HG03571 (cell line): Measurements from ENCODE around the gene TNRC6C.

Experiments
- ATAC-seq: cut with Tn5 transposase; IDR thresholded peaks from one replicate; pipeline ENCODE4 v1.9.1; 2021; ENCODE audit not compliant: unreplicated experiment

The TNRC6C gene, protein sequence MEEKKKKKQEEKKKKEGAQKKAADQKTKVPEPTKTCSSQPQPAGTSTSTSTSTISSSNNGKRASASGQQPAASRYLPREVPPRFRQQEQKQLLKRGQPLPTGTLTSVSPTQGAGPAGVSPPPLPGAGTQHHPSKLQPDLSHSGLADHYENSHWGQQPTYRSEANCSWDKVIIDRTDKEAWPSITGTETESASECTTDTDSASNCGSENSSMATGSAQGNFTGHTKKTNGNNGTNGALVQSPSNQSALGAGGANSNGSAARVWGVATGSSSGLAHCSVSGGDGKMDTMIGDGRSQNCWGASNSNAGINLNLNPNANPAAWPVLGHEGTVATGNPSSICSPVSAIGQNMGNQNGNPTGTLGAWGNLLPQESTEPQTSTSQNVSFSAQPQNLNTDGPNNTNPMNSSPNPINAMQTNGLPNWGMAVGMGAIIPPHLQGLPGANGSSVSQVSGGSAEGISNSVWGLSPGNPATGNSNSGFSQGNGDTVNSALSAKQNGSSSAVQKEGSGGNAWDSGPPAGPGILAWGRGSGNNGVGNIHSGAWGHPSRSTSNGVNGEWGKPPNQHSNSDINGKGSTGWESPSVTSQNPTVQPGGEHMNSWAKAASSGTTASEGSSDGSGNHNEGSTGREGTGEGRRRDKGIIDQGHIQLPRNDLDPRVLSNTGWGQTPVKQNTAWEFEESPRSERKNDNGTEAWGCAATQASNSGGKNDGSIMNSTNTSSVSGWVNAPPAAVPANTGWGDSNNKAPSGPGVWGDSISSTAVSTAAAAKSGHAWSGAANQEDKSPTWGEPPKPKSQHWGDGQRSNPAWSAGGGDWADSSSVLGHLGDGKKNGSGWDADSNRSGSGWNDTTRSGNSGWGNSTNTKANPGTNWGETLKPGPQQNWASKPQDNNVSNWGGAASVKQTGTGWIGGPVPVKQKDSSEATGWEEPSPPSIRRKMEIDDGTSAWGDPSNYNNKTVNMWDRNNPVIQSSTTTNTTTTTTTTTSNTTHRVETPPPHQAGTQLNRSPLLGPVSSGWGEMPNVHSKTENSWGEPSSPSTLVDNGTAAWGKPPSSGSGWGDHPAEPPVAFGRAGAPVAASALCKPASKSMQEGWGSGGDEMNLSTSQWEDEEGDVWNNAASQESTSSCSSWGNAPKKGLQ (N-terminal part only)

DNA sequence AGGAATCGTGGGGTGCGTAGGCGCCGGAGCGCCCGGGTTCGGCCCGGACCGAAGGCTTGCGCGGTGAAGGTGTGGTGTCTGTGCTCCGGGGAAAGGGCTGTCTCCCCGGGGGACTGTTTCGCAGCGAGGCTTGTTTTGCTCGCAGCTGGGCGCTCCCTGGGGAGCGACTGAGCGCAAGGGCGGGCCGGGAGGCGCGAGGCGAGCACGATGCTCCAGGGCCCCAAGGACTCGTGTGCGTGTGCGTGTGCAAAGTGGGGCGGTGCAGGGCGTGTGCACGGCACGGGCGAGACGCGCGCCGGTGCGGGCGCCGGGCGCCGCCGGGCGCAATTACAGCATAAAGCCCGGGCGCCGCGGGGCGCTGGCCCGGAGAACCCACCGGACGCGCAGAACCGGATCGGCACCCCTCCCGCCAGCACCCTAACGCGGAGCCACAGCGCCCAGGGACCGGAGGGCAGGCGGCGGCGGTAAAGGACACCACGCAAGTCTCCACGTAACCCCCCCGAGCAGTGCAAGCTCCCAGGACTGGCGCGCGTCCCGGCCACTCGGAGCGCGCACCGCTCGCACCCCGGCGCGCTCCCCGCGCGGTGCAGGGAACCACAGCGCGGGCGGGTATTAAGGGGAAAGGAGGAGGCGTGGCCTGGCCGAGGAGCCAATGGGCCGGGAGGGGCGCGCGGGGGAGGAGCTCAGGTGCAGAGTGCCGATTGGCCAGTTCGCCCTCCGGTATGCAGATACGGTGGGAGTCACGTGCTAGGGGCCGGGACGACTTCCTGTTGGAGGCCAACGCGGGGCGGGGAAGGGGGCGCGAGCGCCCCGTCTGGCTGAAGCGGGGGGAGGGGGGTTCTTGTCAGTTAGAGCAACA, at the start of gene TNRC6C:
Gene TNRC6C, plus strand, starts transcription at position 847 of the 859 bp plus-strand sequence. CDS start 45,504 bp downstream, outside the sequence.
- peak; percentile 66 for ATAC-seq

DNA sequence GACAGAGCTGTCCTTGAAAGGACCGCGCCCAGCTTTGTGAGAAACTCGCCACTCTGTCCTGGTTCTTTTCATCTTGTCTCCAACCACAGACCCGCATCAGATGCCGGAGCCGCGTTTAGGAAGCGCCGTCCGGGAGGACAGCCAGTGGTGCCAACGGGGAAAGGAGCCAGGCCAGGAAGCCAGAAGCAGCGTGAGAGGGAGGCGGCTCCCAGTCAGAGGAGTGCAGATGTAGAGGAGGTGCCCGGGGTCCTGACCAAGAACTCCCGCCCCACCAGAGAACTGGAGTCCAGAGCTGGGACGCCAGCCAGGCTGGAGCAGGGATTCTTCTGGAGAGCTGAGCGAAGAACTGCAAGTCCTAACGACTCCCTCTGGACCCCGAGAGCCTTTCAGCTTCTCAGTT, 49.3 kb upstream of the TNRC6C start:
- ATAC-seq = no peak

- no peak for ATAC-seq
Observed at GRCh38 chr17:77909816-77910215, 48.7 kb upstream of the TNRC6C start.

GRCh38 chr17:77914385-77915254, 43.9 kb upstream of the TNRC6C start:
- ATAC-seq = no peak

DNA sequence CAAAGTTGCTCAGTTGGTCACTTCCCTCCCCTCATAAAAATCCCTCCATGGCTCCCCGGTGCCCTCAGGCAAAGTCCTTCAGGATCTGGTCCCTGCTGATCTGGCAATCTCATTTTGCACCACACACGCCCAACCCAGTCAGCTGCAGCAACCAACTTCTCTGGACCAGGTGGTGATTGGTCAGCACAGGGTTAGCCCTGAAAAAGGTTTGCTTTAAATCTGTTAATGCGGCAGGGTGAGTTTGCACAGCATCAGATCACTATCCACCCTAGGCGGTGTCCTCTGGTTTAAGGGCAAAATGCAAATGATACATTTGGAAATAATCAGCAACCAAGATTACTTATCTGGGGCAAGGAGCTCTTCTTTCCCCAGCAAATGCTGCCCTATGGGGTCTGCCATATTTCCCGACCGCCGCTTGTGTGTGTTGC, 42.9 kb upstream of the TNRC6C start:
- no peak for ATAC-seq

- ATAC-seq = no peak
Observed at GRCh38 chr17:77916264-77916663, 42.2 kb upstream of the TNRC6C start.

- no peak for ATAC-seq
Observed at GRCh38 chr17:77916703-77917481, 41.6 kb upstream of the TNRC6C start.

GRCh38 chr17:77919276-77919675, 39.2 kb upstream of the TNRC6C start:
- no peak for ATAC-seq

GRCh38 chr17:77923135-77923534, 35.4 kb upstream of the TNRC6C start:
- ATAC-seq = no peak

GRCh38 chr17:77923776-77924513, 34.6 kb upstream of the TNRC6C start:
- ATAC-seq = no peak

DNA sequence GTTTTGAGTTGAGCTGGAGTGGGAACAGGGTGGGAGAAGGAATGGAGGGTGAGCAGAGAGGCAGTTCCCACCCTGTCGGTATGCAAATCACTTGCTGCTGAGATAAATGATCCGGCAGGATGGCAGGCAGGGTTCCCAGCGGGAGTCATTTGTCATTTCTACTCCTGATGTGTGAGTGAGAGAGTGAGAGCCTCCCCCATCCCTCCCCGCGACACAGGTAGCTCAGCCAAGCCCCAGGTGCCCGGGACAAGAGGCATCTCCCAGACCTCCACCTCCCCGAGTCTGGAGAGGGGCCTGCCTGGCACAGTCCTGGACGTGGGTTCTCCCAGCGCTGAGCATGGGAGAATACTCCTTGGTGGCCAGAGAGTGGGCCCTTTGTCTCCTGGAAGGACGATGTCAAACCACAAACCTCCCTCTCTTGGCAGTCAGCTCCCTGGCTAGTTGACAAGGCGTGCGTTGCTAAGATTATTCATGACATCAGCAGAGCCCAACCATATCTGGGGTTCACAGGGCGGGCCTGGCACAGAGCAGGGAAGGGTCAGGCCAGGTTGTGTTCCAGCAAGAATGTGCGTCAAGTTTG, 33.7 kb upstream of the TNRC6C start:
- no peak for ATAC-seq

- no peak for ATAC-seq
Observed at GRCh38 chr17:77925831-77926543, 32.5 kb upstream of the TNRC6C start.

DNA sequence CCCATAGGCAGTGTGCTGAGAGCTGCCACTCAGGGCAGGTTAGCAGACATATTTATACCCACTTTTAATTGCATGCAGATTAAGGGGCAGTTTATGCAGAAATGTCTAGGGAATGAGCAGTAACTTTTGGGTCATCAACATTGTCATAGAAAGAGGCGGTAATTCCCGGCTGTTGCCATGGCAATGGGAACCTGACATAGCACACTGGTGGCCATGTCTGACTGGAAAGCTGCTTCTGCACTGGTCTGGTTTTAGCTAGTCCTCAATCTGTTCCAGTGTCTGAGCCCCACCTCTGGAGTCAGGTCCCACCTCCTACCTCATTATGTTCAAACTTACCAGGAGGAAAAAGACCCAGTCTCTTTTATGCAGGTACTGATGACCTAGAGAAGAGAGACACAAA, 31.5 kb upstream of the TNRC6C start:
- no peak for ATAC-seq

GRCh38 chr17:77927777-77928518, 30.6 kb upstream of the TNRC6C start:
- ATAC-seq = no peak

DNA sequence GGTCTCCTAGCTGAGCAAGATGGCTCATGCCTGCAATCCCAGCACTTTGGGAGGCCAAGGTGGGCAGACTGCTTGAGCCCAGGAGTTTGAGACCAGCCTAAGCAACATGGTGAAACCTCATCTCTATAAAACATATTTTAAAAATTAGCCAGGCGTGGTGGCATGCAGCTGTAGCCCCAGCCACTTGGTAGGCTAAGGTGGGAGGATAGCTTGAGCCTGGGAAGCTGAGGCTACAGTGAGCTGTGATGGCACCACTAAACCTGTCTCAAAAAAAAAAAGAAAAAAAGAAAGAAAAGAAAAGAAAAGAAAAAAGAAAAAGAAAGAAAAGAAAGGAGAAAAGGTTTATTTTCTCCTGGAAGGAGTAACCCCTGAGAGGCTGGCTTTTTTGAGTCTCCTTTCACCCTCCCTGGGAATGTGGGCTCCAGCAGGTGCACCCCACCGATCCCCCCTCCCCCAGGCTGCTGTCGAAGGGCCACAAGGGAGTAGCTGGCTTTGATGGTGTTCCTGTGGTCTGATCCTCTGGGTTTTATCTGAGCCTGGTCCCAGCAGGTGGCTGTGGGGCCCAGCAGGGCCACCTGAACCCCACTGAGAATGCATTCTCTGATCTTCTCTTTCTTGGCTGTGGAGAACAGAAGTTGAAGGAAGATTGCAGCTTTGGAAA, 29.9 kb upstream of the TNRC6C start:
- ATAC-seq = no peak

DNA sequence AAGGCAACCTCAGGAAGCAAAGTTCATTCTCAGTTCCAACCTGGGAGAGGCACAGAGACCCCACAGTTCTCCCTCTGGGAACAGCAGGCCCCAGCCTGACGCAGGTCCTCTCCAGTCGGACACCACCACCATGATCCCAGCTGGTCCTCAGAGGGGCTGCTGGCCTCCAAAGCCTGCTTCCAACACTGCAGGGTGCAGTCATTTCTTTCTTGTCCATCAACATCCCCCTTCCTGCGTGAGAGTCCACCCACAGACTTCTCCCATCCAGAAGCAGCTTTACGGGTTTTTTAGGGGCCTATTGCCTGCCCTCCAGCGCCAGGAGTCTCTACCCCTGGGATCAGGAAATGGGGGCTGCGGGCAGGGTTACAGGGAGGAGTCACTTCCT, 29.3 kb upstream of the TNRC6C start:
- no peak for ATAC-seq
